ENCODE results near the gene ENPP5. TPM values are rescaled to one million over a fixed set of nuclear protein-coding genes. Genes with fewer than 3 reads are reported as not detected.
"Not testable (repeated sequence)": the region's sequence is repeated elsewhere in the genome, so short reads cannot be mapped to it uniquely, and the experiment has no call there.

The ENPP5 gene
- total and polyA plus RNA-seq, 4 donors: 0.17 to 3.2 (median 0.57) TPM

- 77% methylated on average over 5 of the region's 5 CpGs for WGBS
- not testable (repeated sequence) for H3K9ac ChIP-seq (ENCODE audit: low read depth in 1 of 2, low read length in 2 of 2); H3K4me1 ChIP-seq (ENCODE audit: control insufficient read depth in 4 of 4, insufficient read depth in 4 of 4, low read length in 3 of 4); H3K36me3 ChIP-seq (ENCODE audit: control insufficient read depth in 4 of 4, insufficient read depth in 3 of 4, low read depth in 1 of 4, low read length in 3 of 4); DNase-seq (ENCODE audit: low spot score); H3K4me3 ChIP-seq (ENCODE audit: low read depth in 1 of 3, low read length in 3 of 3); H3K27me3 ChIP-seq (ENCODE audit: control insufficient read depth in 4 of 4, insufficient read depth in 4 of 4, low read length in 3 of 4); H3K27ac ChIP-seq (ENCODE audit: low read depth in 1 of 2, low read length in 2 of 2); H3K9me3 ChIP-seq (ENCODE audit: control insufficient read depth in 4 of 4, low read length in 3 of 4)
Observed at GRCh38 chr6:46119679-46120078, 51.1 kb downstream of the ENPP5 start.

GRCh38 chr6:46118836-46119235, 51.9 kb downstream of the ENPP5 start:
- Histone ChIP-seq H3K36me3 (ENCODE audit: control insufficient read depth in 4 of 4, insufficient read depth in 3 of 4, low read depth in 1 of 4, low read length in 3 of 4) (no peaks in the 10 kb centered on the region), H3K27ac (ENCODE audit: low read depth in 1 of 2, low read length in 2 of 2) (no peak overlapping the region), H3K9me3 (ENCODE audit: control insufficient read depth in 4 of 4, low read length in 3 of 4) (no peaks in the 10 kb centered on the region), H3K4me1 (ENCODE audit: control insufficient read depth in 4 of 4, insufficient read depth in 4 of 4, low read length in 3 of 4) (no peaks in the 10 kb centered on the region), H3K4me3 (ENCODE audit: low read depth in 1 of 3, low read length in 3 of 3) (no peak overlapping the region), H3K9ac (ENCODE audit: low read depth in 1 of 2, low read length in 2 of 2) (no peak overlapping the region), H3K27me3 (ENCODE audit: control insufficient read depth in 4 of 4, insufficient read depth in 4 of 4, low read length in 3 of 4) (no peaks in the 10 kb centered on the region)
- WGBS: 89% methylated on average over 3 of the region's 3 CpGs
- DNase-seq (ENCODE audit: low spot score): no peak
- TF ChIP-seq, protein P1, sequence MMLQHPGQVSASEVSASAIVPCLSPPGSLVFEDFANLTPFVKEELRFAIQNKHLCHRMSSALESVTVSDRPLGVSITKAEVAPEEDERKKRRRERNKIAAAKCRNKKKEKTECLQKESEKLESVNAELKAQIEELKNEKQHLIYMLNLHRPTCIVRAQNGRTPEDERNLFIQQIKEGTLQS (IDR thresholded peaks at IDR 0.05): no peak
- no peak for TF ChIP-seq RXRA (IDR thresholded peaks at IDR 0.05)
- TF ChIP-seq, protein P2, sequence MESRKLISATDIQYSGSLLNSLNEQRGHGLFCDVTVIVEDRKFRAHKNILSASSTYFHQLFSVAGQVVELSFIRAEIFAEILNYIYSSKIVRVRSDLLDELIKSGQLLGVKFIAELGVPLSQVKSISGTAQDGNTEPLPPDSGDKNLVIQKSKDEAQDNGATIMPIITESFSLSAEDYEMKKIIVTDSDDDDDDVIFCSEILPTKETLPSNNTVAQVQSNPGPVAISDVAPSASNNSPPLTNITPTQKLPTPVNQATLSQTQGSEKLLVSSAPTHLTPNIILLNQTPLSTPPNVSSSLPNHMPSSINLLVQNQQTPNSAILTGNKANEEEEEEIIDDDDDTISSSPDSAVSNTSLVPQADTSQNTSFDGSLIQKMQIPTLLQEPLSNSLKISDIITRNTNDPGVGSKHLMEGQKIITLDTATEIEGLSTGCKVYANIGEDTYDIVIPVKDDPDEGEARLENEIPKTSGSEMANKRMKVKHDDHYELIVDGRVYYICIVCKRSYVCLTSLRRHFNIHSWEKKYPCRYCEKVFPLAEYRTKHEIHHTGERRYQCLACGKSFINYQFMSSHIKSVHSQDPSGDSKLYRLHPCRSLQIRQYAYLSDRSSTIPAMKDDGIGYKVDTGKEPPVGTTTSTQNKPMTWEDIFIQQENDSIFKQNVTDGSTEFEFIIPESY (IDR thresholded peaks at IDR 0.05): no peak
- TF ChIP-seq EGR1 (IDR thresholded peaks at IDR 0.05; ENCODE audit: low read depth in 2 of 2): no peak
- no peak for TF ChIP-seq YY1 (IDR thresholded peaks at IDR 0.05)
- TF ChIP-seq NR2F2 (IDR thresholded peaks at IDR 0.05): no peak
- TF ChIP-seq TAF1 (conservative IDR thresholded peaks at IDR 0.05): no peak
- TF ChIP-seq HNF4A (conservative IDR thresholded peaks at IDR 0.05): no peak
- TF ChIP-seq RAD21 (IDR thresholded peaks at IDR 0.05): no peak
- TF ChIP-seq HNF4G (IDR thresholded peaks at IDR 0.05): no peak
- no peak for TF ChIP-seq FOXA2 (IDR thresholded peaks at IDR 0.05)
- TF ChIP-seq, protein P3, sequence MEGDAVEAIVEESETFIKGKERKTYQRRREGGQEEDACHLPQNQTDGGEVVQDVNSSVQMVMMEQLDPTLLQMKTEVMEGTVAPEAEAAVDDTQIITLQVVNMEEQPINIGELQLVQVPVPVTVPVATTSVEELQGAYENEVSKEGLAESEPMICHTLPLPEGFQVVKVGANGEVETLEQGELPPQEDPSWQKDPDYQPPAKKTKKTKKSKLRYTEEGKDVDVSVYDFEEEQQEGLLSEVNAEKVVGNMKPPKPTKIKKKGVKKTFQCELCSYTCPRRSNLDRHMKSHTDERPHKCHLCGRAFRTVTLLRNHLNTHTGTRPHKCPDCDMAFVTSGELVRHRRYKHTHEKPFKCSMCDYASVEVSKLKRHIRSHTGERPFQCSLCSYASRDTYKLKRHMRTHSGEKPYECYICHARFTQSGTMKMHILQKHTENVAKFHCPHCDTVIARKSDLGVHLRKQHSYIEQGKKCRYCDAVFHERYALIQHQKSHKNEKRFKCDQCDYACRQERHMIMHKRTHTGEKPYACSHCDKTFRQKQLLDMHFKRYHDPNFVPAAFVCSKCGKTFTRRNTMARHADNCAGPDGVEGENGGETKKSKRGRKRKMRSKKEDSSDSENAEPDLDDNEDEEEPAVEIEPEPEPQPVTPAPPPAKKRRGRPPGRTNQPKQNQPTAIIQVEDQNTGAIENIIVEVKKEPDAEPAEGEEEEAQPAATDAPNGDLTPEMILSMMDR (IDR thresholded peaks at IDR 0.05; ENCODE audit: low read depth, low read length, missing input control): no peak
- TF ChIP-seq MAX (IDR thresholded peaks at IDR 0.05): no peak
- TF ChIP-seq REST (IDR thresholded peaks at IDR 0.05): no peak
- no peak for TF ChIP-seq GABPA (IDR thresholded peaks at IDR 0.05 in 1 of 2, conservative IDR thresholded peaks at IDR 0.05 in 1 of 2)
- no peak for TF ChIP-seq JUND (IDR thresholded peaks at IDR 0.05)
- no peak for TF ChIP-seq SP1 (IDR thresholded peaks at IDR 0.05)
- no peak for TF ChIP-seq FOXA1 (IDR thresholded peaks at IDR 0.05)
